ENCODE measurements around the gene ARID1B.

The ARID1B gene

GRCh38 chr6:156774863-156775405 lies 2.2 kb upstream of the ARID1B start:
- in situ Hi-C loops (cut with HindIII; ENCODE audit: low pct_ligation_motif_present, low sequenced_read_pairs): no loop called here
- Histone ChIP-seq H3K36me3 (replicated peaks) (no peaks in the 10 kb centered on the region), H3K27me3 (replicated peaks) (no peaks in the 10 kb centered on the region), H3K27ac (peak overlapping the region; percentile 15), H3K4me3 (ENCODE audit: low read depth, low read length) (no peak overlapping the region)
- TF ChIP-seq CTCF (IDR thresholded peaks at IDR 0.05; ENCODE audit: low read depth, low read length, missing control alignments): peak; percentile 8
- DNase-seq: no peak

GRCh38 chr6:156775717-156776116 lies 1.5 kb upstream of the ARID1B start:
- DNase-seq: no peak
- no peak for TF ChIP-seq CTCF (IDR thresholded peaks at IDR 0.05; ENCODE audit: low read depth, low read length, missing control alignments)
- in situ Hi-C loops (cut with HindIII; ENCODE audit: low pct_ligation_motif_present, low sequenced_read_pairs): no loop called here
- H3K36me3 ChIP-seq (replicated peaks): no peaks in the 10 kb centered on the region
- H3K27me3 ChIP-seq (replicated peaks): no peaks in the 10 kb centered on the region
- no peak overlapping the region for H3K27ac ChIP-seq
- no peak overlapping the region for H3K4me3 ChIP-seq (ENCODE audit: low read depth, low read length)

- Histone ChIP-seq H3K36me3 (replicated peaks) (no peaks in the 10 kb centered on the region), H3K27ac (peak overlapping the region; percentile 91), H3K4me3 (ENCODE audit: low read depth, low read length) (peak overlapping the region; percentile 65), H3K27me3 (replicated peaks) (no peaks in the 10 kb centered on the region)
- DNase-seq: peak; percentile 24
- peak; percentile 17 for TF ChIP-seq CTCF (IDR thresholded peaks at IDR 0.05; ENCODE audit: low read depth, low read length, missing control alignments)
- in situ Hi-C loops (cut with HindIII; ENCODE audit: low pct_ligation_motif_present, low sequenced_read_pairs): no loop called here
Observed at GRCh38 chr6:156776470-156776839, 723 bp upstream of the ARID1B start.

- H3K4me3 ChIP-seq (ENCODE audit: low read depth, low read length): peak overlapping the region; percentile 83
- H3K36me3 ChIP-seq (replicated peaks): no peaks in the 10 kb centered on the region
- DNase-seq: peak; percentile 32
- in situ Hi-C loops (cut with HindIII; ENCODE audit: low pct_ligation_motif_present, low sequenced_read_pairs): no loop called here
- no peak for TF ChIP-seq CTCF (IDR thresholded peaks at IDR 0.05; ENCODE audit: low read depth, low read length, missing control alignments)
- H3K27me3 ChIP-seq (replicated peaks): no peaks in the 10 kb centered on the region
- H3K27ac ChIP-seq: peak overlapping the region; percentile 91
Observed at GRCh38 chr6:156777577-156778453, 637 bp downstream of the ARID1B start.

GRCh38 chr6:156778454-156779205 lies 1.5 kb downstream of the ARID1B start:
- Histone ChIP-seq H3K36me3 (replicated peaks) (no peaks in the 10 kb centered on the region), H3K27me3 (replicated peaks) (no peaks in the 10 kb centered on the region), H3K27ac (peak overlapping the region; percentile 89), H3K4me3 (ENCODE audit: low read depth, low read length) (peak overlapping the region; percentile 83)
- no peak for TF ChIP-seq CTCF (IDR thresholded peaks at IDR 0.05; ENCODE audit: low read depth, low read length, missing control alignments)
- peak; percentile 16 for DNase-seq
- in situ Hi-C loops (cut with HindIII; ENCODE audit: low pct_ligation_motif_present, low sequenced_read_pairs): no loop called here
